ENCODE data around the gene NAT16.
"Not testable (repeated sequence)": the region's sequence is repeated elsewhere in the genome, so short reads cannot be mapped to it uniquely, and the experiment has no call there.

Gene NAT16

DNA sequence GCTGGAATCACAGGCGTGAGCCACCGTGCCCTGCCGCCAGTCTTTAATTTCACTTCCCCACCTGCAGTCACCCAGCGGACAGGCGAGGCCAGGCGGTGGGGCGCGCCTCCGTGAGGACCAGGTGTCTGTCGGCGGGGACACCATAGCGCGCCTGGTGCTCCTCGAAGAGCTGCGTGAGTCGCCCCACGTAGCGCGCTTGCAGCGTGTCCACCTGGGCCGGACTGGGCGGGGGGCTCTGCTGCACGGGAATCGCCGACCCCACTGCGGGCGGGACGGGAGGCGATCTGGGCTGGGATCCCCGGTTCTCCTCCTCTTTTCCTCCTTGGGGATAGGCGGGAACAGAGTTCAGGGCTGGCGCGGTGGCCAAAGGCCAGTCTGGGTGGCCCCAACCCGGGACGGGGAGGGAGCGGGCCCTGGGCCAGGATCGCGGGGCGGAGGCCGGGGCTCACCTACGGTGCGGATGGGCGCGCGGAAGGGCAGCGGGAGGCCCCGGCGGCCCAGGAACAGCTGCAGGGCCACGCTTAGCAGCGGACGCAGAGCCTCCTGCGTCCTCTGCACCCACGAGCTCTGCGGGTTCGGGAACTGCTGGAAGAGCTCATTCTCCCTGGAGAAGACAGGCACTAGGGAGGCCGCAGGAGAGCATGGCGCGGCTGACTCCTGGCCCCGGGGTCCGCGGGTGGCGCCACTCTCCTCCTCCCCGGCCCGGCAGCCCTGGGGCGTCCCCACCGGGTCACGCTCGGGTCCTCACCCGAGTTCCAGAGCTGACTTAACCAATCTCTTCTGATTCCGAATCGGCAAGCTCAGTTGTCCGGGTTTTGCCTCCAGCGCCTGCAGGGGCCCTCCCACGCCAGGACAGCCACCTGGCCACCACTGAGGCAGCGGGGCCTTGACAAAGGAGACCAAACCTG is 21.9 kb upstream of the NAT16 start:
- no peak for DNase-seq (ENCODE audit: low read depth)

- DNase-seq (ENCODE audit: low read depth): no peak
Observed at GRCh38 chr7:101200862-101201599, 20.9 kb upstream of the NAT16 start, which contains the start of gene MOGAT3. Gene MOGAT3, minus strand, starts transcription at chr7:101201036. Its CDS starts 182 bp downstream, at chr7:101200854.

- no peak for DNase-seq (ENCODE audit: low read depth)
Observed at GRCh38 chr7:101200504-101200861, 20.4 kb upstream of the NAT16 start.

DNA sequence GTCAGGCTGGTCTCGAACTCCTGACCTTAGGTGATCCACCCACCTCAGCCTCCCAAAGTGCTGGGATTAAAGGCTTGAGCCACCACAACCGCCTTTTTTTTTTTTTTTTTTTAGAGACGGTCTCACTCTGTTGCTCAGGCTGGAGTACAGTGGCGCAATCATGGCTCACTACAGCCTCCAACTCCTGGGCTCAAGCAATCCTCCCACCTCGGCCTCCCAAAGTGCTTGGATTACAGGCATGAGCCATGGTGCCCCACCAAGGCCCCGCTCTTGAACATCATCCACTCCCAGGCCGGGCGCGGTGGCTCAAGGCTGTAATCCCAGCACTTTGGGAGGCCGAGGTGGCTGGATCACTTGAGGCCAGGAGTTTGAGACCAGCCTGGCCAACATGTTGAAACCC is 19.4 kb upstream of the NAT16 start:
- DNase-seq (ENCODE audit: low read depth): not testable (repeated sequence)

DNA sequence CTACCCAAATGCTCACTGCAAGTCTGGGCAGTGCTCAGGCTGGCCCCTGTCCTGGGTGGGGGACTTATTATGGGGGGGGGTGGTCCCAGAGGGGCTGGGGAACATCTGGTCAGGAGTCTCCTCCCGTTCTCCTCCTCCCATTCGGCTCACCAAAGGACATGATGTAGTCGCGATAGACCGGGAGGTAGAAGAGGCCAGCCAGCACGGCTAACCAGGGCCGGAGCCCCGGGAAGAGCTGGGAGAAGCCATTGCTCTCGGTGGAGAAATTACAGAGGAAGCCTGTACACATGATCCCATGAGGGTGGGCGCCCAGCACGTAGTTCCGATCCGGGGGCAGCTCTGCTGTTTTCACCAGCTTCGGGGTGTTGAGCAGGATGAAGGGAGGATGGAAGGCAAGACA is 18.4 kb upstream of the NAT16 start:
- no peak for DNase-seq (ENCODE audit: low read depth)

- DNase-seq (ENCODE audit: low read depth): no peak
Observed at GRCh38 chr7:101197991-101198390, 17.9 kb upstream of the NAT16 start.

DNA sequence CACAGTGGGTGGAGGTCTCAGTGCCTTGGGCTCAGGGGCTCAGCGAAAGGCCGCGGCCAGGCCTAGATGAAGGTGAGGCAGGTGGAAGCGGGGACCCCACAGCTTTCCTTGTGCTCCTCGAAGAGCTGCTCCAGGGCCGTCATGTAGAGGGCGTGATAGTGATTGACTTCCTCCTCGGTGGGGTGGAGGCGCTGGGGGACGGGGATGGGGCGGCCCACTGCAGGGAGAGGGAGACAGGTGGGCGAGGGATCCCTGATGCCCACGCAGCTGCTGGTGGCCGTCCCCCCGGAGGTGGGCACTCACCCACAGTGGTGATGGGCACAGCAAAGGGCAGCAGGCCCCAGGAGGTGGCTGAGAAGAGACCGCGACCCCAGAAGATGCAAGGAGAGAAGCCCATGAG is 15.8 kb upstream of the NAT16 start:
- no peak for DNase-seq (ENCODE audit: low read depth)

GRCh38 chr7:101189109-101189508 is 9.0 kb upstream of the NAT16 start:
- DNase-seq (ENCODE audit: low read depth): no peak

DNA sequence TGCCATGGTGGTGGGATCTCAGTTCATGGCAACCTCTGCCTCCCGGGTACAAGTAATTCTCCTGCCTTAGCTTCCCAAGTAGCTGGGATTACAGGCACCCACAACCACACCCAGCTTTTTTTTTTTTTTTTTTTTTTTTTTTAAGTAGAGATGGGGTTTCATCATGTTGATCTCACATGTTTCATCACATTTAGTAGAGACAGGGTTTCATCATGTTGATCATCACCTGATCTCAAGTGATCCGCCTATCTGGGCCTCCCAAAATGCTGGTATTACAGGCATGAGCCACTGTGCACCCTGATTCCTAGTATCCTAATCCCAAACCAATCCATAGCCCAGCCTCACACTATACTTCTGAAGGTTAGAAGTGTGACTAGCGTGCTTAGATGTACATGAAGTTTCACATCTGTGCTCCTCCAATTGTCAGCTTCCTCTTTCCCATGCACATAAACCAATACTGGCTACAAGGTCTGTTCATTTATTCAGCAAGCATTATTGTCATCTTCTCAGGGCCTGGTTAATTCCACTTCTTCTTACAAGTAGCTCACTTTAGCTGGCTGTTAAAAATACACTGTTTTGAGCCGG is 6.8 kb upstream of the NAT16 start:
- no peak for DNase-seq (ENCODE audit: low read depth)

DNA sequence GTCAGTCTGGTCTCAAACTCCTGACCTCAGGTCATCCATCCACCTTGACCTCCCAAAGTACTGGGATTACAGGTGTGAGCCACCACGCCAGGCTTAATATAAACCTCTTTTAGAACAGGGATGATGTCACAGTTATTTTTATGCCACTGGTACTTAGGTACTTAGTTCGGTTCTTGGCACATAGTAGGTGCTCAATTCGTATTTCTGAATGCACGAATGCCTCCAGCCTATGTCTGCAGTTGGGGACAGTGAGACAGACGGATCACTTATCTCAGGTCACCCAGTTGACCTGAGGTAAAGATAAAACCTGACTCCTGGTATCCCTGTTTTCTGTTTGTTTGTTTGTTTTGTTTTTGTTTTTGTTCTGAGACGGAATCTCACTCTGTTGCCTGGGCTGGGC is 6.1 kb upstream of the NAT16 start:
- no peak for DNase-seq (ENCODE audit: low read depth)

DNA sequence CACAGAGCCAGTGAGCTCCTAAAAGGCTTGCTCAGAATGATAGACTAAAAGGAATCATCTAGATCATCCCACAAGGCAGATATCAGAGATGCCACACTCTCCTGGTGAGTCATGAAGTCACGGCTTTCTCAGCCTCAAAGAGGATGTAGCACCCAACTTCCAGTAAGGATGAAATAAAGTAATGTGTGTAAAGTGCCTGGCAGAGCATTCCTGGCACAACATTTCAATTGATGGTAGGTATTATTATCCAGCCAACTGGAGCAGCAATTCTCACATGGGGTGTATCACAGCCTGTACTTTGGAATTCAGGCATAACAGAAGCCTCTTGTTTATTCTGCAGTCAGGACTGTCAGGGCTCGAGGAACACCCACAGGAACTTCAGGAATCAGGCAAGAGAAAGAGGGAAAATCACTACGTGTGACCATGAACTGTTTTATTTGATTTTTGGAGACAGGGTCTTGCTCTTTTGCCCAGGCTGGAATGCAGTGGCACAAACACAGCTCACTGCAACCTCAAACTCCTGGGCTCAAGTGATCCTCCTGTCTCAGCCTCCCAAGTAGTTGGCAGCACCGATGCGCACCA is 5.3 kb upstream of the NAT16 start:
- DNase-seq (ENCODE audit: low read depth): no peak

DNA sequence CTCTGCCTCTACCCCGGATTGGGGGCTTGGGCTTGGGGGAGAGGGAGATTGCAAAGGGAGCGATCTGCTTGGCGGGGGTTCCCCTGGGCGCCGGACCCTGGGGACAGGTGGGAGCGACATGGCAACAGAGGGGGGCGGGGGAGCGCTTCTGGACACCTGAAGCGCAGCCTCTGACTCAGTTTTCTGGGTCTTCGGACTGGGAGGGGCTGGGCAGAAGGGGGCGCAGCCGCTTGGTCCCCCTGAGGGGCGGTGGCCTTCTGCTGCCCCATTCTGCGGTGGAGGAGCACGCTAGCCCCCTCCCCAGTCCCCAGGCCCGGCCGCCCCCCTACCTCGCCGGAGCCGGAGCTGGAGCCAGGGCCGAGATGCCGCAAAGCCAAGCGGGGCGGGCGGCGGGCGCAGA is 380 bp downstream of the NAT16 start:
- no peak for DNase-seq (ENCODE audit: low read depth)

GRCh38 chr7:101179117-101179516 is 976 bp downstream of the NAT16 start:
- no peak for DNase-seq (ENCODE audit: low read depth)

DNA sequence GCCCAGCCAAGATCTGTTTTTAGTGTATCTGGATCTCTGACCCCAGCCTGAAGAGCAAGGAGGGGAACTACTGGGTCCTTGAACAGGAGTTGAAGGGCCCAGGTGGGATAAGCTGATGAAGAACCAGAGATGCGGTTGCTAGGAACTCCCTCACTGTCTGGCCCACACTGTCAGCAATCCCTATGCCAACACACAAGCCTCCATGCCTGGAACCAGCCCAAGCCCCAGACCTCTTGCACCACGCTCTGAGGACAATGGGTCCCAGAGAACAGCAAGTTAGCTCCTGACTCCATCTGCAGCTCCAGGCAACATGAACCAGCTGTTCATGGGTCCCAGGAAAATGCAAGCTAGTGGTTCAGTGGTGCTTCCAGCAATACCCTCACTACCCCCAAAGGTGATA is 2.4 kb downstream of the NAT16 start:
- DNase-seq (ENCODE audit: low read depth): no peak

DNA sequence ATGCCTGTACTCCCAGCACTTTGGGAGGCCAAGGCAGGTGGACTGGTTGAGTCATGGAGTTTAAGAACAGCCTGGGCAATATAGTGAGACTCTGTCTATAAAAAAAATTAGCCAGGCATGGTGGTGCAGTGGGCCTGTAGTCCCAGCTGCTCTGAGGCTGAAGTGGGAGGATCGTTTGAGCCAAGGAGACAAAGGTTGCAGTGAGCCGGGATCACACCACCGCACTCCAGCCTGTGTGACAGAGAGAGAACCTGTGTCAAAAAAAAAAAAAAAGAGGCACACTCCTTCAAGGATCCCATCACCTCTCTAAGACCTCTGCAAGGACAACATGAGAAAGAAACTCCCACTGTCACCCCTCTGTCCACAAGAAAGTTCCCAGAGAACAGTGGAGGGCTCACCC is 4.4 kb downstream of the NAT16 start:
- no peak for DNase-seq (ENCODE audit: low read depth)

DNA sequence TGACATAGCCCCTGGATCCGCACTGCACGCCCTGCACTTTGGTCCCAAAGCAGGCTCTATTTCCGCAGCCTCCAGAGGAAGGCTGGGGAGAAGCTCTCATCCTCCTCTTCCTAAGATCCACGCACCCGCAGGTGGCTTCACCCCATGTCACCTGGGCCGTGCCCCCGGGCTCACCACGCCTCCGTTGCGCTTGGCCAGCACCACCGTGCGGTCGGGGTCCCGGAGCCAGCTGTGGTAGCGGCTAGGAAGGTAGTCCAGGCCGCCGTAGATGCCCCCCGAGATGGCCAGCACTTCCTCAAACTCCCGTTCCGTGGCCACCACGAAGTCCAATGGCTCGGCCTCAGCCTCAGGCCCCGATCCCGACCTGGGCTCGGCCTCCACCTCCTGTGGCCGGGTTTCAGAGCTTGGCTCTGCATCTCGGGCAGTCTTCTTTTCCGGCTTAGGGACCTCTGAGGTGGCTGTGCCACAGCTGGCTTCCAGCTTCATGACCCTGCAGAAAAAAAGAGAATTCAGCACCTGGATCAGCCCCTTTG is 5.7 kb downstream of the NAT16 start:
- no peak for DNase-seq (ENCODE audit: low read depth)

DNA sequence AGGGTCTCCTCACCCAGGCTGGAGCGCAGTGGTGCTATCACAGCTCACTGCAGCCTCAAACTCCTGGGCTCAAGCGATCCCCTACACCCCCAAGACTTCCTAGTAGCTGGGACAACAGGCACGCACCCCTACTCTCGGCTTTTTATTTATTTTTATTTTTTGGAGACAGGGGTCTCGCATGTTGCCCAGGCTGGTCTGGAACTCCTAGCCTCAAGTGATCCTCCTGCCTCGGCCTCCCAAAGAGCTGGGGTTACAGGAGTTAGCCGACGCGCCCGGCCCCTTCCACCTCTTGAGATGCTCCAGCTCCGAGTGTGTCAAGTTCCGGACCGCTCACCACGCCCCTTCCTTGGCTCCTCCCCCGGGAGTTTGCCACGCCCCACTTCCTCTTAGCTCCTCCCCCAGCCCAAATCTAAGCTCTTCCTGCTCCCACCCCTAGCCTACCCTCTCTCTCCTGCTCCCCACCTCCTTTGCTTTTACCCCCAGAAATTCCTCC is 6.3 kb downstream of the NAT16 start:
- peak; percentile 64 for DNase-seq (ENCODE audit: low read depth)

DNA sequence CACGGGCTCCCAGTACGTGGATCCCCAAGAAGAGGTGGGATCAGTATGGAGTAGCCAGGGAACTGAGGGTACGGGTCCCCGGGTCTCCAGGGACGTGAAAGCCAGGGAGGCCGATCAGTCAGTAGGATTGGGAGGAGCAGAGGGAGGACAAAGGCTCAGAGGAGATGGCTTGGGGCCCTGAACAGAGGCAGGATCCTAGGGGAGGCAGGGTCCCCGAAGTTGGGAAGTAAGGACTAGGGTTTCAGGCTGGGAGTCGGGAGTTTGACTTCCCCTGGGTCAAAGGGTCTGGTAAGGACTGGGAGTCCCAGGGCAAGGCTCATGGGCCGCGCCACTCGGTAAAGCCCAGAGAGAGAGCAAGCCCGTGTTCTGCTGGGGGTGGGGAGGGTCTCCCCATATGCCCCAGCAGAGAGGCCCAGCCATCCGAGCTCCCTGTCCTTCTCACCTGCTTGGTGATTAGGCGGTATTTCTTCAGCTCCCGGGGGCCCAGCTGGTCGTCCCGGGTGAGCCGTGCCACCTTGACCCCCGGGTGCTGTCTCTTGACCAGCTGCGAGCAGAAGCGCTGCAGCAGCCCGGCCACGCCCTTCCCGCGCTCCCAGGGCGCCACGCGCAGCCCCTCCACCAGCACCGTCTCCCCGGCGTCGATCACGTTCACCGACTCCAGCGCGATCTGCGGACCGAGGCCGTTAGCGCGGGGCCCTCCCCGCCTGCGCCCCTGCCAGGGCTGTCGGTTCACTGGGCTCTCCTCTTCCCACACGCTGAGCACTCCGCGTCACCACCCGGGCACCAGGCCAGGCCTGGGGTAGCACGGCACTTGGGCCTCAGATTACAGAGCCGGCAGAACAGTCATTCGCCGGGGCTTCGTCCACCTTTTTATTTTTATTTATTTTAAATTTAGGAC is 7.0 kb downstream of the NAT16 start:
- no peak for DNase-seq (ENCODE audit: low read depth)

- no peak for DNase-seq (ENCODE audit: low read depth)
Observed at GRCh38 chr7:101172005-101172853, 7.9 kb downstream of the NAT16 start.

GRCh38 chr7:101171442-101171837 is 8.7 kb downstream of the NAT16 start:
- DNase-seq (ENCODE audit: low read depth): no peak

Data from activated T-cell treated with anti-CD3 and anti-CD28 coated beads for 24 hours (primary cell).